HG02981 (cell line): ENCODE results near the gene GTF2F2.

Experiments used
- ATAC-seq: cut with Tn5 transposase; IDR thresholded peaks from one replicate; pipeline ENCODE4 v1.9.1; 2021; ENCODE audit warnings: mild to moderate bottlenecking, moderate library complexity; ENCODE audit not compliant: unreplicated experiment

Gene GTF2F2

GRCh38 chr13:45119991-45120864 is at the start of gene GTF2F2:
TSS of gene GTF2F2 (plus strand) at chr13:45120510. CDS start at chr13:45120656, 146 bp downstream.
- peak; percentile 66 for ATAC-seq

- ATAC-seq: no peak
These were observed 46.5 kb upstream of the GTF2F2 start for GRCh38 chr13:45073809-45074208.

- ATAC-seq: no peak
These were observed 45.6 kb upstream of the GTF2F2 start for GRCh38 chr13:45074721-45075120.

GRCh38 chr13:45078003-45078402 is 42.3 kb upstream of the GTF2F2 start:
- ATAC-seq: no peak

- ATAC-seq: no peak
These were observed 37.3 kb upstream of the GTF2F2 start for GRCh38 chr13:45082964-45083363.

GRCh38 chr13:45084515-45084914 is 35.8 kb upstream of the GTF2F2 start:
- no peak for ATAC-seq

- no peak for ATAC-seq
These were observed 33.8 kb upstream of the GTF2F2 start for GRCh38 chr13:45086484-45086883.

- ATAC-seq: no peak
These were observed 27.6 kb upstream of the GTF2F2 start for GRCh38 chr13:45092663-45093062.

GRCh38 chr13:45100573-45101262 is 19.6 kb upstream of the GTF2F2 start:
- no peak for ATAC-seq

- no peak for ATAC-seq
These were observed 18.8 kb upstream of the GTF2F2 start for GRCh38 chr13:45101327-45102018.

GRCh38 chr13:45102136-45102507 is 18.2 kb upstream of the GTF2F2 start:
- ATAC-seq: no peak

- no peak for ATAC-seq
These were observed 16.9 kb upstream of the GTF2F2 start for GRCh38 chr13:45103449-45103848.

- ATAC-seq: no peak
These were observed 16.0 kb upstream of the GTF2F2 start for GRCh38 chr13:45104261-45104660.

GRCh38 chr13:45105895-45106294 is 14.4 kb upstream of the GTF2F2 start:
- no peak for ATAC-seq

- no peak for ATAC-seq
These were observed 12.8 kb upstream of the GTF2F2 start for GRCh38 chr13:45107539-45107938.

- ATAC-seq: peak; percentile 38
These were observed 11.6 kb upstream of the GTF2F2 start for GRCh38 chr13:45108716-45109101.

GRCh38 chr13:45109102-45109720 is 11.1 kb upstream of the GTF2F2 start:
- peak; percentile 68 for ATAC-seq

GRCh38 chr13:45113233-45114224 is 6.8 kb upstream of the GTF2F2 start:
- no peak for ATAC-seq

- peak; percentile 33 for ATAC-seq
These were observed 780 bp upstream of the GTF2F2 start for GRCh38 chr13:45119469-45119990.
